WERI-Rb-1 (cell line): Measurements from ENCODE around the gene KIAA0825.

Experiments used
- DNase-seq: peaks from one replicate; pipeline ENCODE4 v3.0.0-alpha.2; 2020
- H3K27ac ChIP-seq: fragments of 250-450 bp; sonication (Bioruptor Pico); 2 replicates; pipeline ENCODE4 v1.5.1; 2020; ENCODE audit warnings: mild to moderate bottlenecking, moderate library complexity
- H3K27me3 ChIP-seq: fragments of 250-450 bp; sonication (Bioruptor Pico); 2 replicates; pipeline ENCODE4 v1.5.1; 2021; ENCODE audit warnings: mild to moderate bottlenecking, low read depth, moderate library complexity; ENCODE audit not compliant: insufficient read depth, severe bottlenecking
- H3K36me3 ChIP-seq: fragments of 250-450 bp; sonication (Bioruptor Pico); 2 replicates; pipeline ENCODE4 v1.5.1; 2020; ENCODE audit warnings: mild to moderate bottlenecking, moderate library complexity
- H3K4me3 ChIP-seq: 2 replicates; pipeline ENCODE4 v1.5.1; 2011; ENCODE audit warnings: low read depth, mild to moderate bottlenecking, control low read depth, low read length
- H3K9me3 ChIP-seq: fragments of 250-450 bp; sonication (Bioruptor Pico); 2 replicates; pipeline ENCODE4 v1.5.1; 2021; ENCODE audit warnings: mild to moderate bottlenecking, moderate library complexity; ENCODE audit not compliant: severe bottlenecking
- CTCF ChIP-seq: IDR thresholded peaks from 2 replicates; pipeline ENCODE4 v1.5.1; 2011; ENCODE audit warnings: low read depth, mild to moderate bottlenecking, control low read depth, inconsistent platforms, low read length

KIAA0825 gene

GRCh38 chr5:94196953-94197352, 421.5 kb downstream of the KIAA0825 start:
- no peaks in the 10 kb centered on the region for H3K27me3 ChIP-seq
- H3K9me3 ChIP-seq = no peaks in the 10 kb centered on the region
- H3K27ac ChIP-seq = no peak overlapping the region
- H3K36me3 ChIP-seq = no peaks in the 10 kb centered on the region
- DNase-seq = no peak
- TF ChIP-seq CTCF = no peak
- no peak overlapping the region for H3K4me3 ChIP-seq

- Histone ChIP-seq H3K9me3 (no peaks in the 10 kb centered on the region), H3K36me3 (no peaks in the 10 kb centered on the region), H3K27me3 (no peaks in the 10 kb centered on the region), H3K27ac (no peak overlapping the region), H3K4me3 (no peak overlapping the region)
- no peak for DNase-seq
- no peak for TF ChIP-seq CTCF
Measured at GRCh38 chr5:94192658-94193391, 425.6 kb downstream of the KIAA0825 start.

- Histone ChIP-seq H3K9me3 (no peaks in the 10 kb centered on the region), H3K36me3 (no peaks in the 10 kb centered on the region), H3K4me3 (no peak overlapping the region), H3K27me3 (no peaks in the 10 kb centered on the region), H3K27ac (no peak overlapping the region)
- no peak for TF ChIP-seq CTCF
- DNase-seq = no peak
Measured at GRCh38 chr5:94191604-94192003, 426.8 kb downstream of the KIAA0825 start.

GRCh38 chr5:94188725-94189124, 429.7 kb downstream of the KIAA0825 start:
- TF ChIP-seq CTCF = no peak
- Histone ChIP-seq H3K36me3 (no peaks in the 10 kb centered on the region), H3K4me3 (no peak overlapping the region), H3K9me3 (no peaks in the 10 kb centered on the region), H3K27ac (no peak overlapping the region), H3K27me3 (no peaks in the 10 kb centered on the region)
- DNase-seq = no peak

- no peaks in the 10 kb centered on the region for H3K36me3 ChIP-seq
- no peaks in the 10 kb centered on the region for H3K9me3 ChIP-seq
- no peak overlapping the region for H3K27ac ChIP-seq
- H3K4me3 ChIP-seq = no peak overlapping the region
- TF ChIP-seq CTCF = no peak
- no peak for DNase-seq
- H3K27me3 ChIP-seq = no peaks in the 10 kb centered on the region
Measured at GRCh38 chr5:94184870-94185269, 433.5 kb downstream of the KIAA0825 start.

- no peak overlapping the region for H3K27ac ChIP-seq
- peak; percentile 34 for TF ChIP-seq CTCF
- no peaks in the 10 kb centered on the region for H3K27me3 ChIP-seq
- DNase-seq = peak; percentile 21
- no peaks in the 10 kb centered on the region for H3K36me3 ChIP-seq
- no peak overlapping the region for H3K4me3 ChIP-seq
- no peaks in the 10 kb centered on the region for H3K9me3 ChIP-seq
Measured at GRCh38 chr5:94181895-94182294, 436.5 kb downstream of the KIAA0825 start.
